NT2/D1 (cell line): ENCODE measurements around the gene CDC14A.

ENCODE experiments used
- DNase-seq: peaks from one replicate; pipeline ENCODE4 v3.0.0-alpha.2; 2011; ENCODE audit warnings: low read depth, low spot score
- H3K27me3 ChIP-seq: 2 replicates; pipeline ENCODE4 v1.6.0; 2011; ENCODE audit warnings: mild to moderate bottlenecking; ENCODE audit not compliant: insufficient read length, insufficient read depth
- H3K36me3 ChIP-seq: 2 replicates; pipeline ENCODE4 v1.6.1; 2011; ENCODE audit warnings: mild to moderate bottlenecking, low read length, mixed read lengths; ENCODE audit not compliant: insufficient read depth, insufficient read length
- H3K4me1 ChIP-seq: 2 replicates; pipeline ENCODE4 v1.5.1; 2011; ENCODE audit not compliant: insufficient read depth, insufficient read length
- H3K4me3 ChIP-seq: 2 replicates; pipeline ENCODE4 v1.5.1; 2011; ENCODE audit warnings: low read depth; ENCODE audit not compliant: insufficient read length
- H3K9ac ChIP-seq: 2 replicates; pipeline ENCODE4 v1.6.0; 2011; ENCODE audit warnings: low read depth; ENCODE audit not compliant: insufficient read length
- H3K9me3 ChIP-seq: 2 replicates; pipeline ENCODE4 v1.5.1; 2011; ENCODE audit warnings: mild to moderate bottlenecking, low read length; ENCODE audit not compliant: insufficient read depth
- SUZ12 ChIP-seq: IDR thresholded peaks from 2 replicates; pipeline ENCODE4 v1.6.1; 2011; ENCODE audit not compliant: insufficient read length, insufficient read depth; ENCODE audit errors: extremely low read depth
- YY1 ChIP-seq: IDR thresholded peaks from 2 replicates; pipeline ENCODE4 v1.6.1; 2011; ENCODE audit not compliant: insufficient read length, insufficient read depth
- ZNF274 ChIP-seq: IDR thresholded peaks from 2 replicates; pipeline ENCODE4 v1.6.1; 2011; ENCODE audit warnings: mild to moderate bottlenecking, low read depth, low read length

Gene CDC14A

DNA sequence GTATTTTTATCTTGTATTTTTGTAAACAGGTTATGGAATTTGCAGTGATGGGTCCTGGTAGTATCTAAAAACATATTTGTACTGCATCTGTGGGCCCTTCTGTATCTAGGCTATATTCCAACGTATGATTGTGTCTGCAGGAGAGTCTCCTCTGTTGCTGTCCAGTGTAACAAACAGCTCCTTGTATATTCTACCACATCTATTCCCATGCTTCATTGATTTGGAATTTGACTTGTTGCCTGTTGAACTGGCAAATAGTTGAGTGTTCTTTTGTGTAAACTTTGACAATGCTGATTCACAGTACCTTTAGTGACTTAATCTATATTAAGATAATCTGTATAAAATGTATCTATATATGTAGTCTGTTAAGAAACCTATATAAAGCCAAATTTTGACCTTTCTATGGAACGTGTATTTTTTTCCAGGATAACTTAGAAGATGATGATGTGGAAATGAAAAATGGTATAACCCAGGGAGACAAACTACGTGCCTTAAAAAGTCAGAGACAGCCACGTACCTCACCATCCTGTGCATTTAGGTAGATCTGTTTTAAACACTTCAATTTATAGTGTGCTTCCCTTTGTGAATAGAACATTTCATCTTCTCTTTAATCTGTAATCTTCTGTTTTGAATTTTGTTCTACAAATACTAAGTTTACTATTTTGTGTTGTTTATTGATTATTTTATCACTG is 142.2 kb downstream of the CDC14A start:
- Histone ChIP-seq H3K36me3 (peaks cover 24% of the 10 kb centered on the region), H3K9me3 (no peaks in the 10 kb centered on the region), H3K4me1 (no peaks in the 10 kb centered on the region), H3K27me3 (no peaks in the 10 kb centered on the region), H3K4me3 (no peak overlapping the region), H3K9ac (no peak overlapping the region)
- TF ChIP-seq ZNF274 = no peak
- TF ChIP-seq YY1 = no peak
- TF ChIP-seq SUZ12 = no peak
- DNase-seq = no peak

DNA sequence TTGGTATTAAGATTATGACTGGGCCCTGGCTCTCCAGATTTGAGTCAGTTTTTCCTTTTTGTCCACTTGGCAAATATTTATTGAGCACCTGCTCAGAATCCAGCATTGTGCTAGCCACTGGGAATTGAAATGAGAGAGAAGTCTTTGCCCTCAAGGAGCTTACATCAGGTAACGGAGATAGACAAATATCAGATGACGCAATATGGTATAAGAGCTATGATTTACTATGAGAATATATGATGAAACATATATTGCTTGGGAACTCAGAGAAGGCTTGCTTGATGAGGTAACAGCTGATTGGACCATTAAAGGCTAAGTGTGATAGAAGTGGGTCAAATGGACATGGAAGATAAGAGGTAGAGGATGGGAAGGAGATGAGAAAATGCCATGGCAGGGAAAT is 144.6 kb downstream of the CDC14A start:
- Histone ChIP-seq H3K9ac (no peak overlapping the region), H3K27me3 (no peaks in the 10 kb centered on the region), H3K9me3 (no peaks in the 10 kb centered on the region), H3K36me3 (peaks cover 33% of the 10 kb centered on the region), H3K4me3 (no peak overlapping the region), H3K4me1 (no peaks in the 10 kb centered on the region)
- TF ChIP-seq YY1 (no peak), ZNF274 (no peak), SUZ12 (no peak)
- no peak for DNase-seq

DNA sequence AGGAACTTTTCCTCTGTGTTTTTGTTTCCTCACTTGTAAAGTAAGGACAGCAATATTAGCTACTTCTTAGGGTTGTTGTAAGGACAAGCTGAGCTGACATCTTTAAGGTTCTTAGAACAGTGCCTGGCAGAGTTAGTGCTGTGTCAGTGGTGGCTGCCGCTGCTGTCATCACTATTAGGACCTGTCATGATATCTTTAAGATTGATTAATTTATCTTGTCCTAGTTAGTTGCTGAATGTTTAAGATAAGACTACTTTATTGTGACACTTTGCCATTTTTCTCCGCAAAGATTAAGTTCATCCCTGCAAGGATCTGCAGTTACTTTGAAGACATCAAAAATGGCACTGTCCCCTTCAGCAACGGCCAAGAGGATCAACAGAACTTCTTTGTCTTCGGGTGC is 145.5 kb downstream of the CDC14A start:
- Histone ChIP-seq H3K27me3 (no peaks in the 10 kb centered on the region), H3K4me1 (no peaks in the 10 kb centered on the region), H3K9me3 (no peaks in the 10 kb centered on the region), H3K4me3 (no peak overlapping the region), H3K36me3 (peaks cover 33% of the 10 kb centered on the region), H3K9ac (no peak overlapping the region)
- no peak for DNase-seq
- TF ChIP-seq ZNF274 (no peak), SUZ12 (no peak)

DNA sequence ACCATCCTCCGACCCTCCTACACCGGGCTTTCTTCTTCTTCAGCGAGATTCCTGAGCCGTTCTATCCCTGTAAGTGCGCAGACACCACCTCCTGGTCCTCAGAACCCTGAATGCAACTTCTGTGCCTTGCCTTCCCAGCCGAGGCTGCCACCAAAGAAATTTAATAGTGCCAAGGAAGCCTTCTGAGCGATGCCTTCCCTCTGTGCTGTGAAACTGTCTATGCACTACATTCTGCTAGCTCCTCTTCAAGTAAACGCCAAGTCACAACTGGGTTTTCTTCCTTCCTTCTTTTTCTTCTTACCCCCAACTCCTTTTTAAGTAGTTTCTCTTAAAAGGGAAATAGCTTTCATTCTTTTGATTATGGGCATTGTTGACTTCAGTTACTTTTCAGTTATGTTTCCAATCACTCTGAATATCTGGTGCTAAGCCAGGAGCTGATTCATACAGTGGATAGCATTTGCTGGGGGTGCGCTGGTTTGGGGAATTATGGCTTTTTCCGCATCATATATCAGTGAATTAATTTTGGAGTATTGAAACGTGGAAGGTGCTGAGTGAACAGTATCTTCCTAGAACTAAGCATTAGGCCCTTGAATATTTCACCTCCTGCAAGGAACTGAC is 147.0 kb downstream of the CDC14A start:
- peaks cover 33% of the 10 kb centered on the region for H3K36me3 ChIP-seq
- DNase-seq = no peak
- H3K4me1 ChIP-seq = no peaks in the 10 kb centered on the region

DNA sequence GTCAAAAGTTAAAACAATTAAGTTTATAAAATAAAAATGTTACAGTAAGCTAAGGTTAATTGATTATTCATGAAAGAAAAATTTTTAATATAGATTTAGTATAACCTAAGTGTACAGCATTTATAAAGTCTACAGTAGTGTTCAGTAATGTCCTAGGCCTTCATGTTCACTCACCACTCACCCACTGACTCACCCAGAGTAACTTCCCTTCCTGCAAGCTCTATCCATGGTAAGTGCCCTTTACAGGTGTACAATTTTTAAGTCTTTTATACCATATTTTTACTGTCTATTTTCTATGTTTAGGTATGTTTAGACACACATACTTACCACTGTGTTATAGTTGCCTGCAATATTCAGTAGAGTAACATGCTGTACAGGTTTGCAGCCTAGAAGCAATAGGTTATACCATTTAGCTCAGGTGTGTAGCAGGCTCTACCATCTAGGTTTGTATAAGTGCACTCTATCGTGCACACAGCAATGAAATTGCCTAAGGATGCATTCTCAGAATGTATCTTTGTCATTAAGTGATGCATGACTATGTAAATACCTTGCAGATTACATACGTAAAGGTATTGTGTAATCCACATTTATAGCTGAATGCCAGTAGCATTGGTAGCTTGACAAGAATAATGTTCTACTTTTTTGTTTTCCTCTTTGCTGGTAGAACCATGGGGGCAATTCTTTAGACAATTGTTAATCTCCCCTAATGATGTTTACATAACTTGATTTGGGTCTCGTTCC is 149.9 kb downstream of the CDC14A start:
- TF ChIP-seq SUZ12 (no peak), ZNF274 (no peak), YY1 (no peak)
- Histone ChIP-seq H3K9ac (no peak overlapping the region), H3K36me3 (peaks cover 36% of the 10 kb centered on the region)

More for the DNA sequence above, 147.0 kb downstream of the CDC14A start:
- Histone ChIP-seq H3K27me3 (no peaks in the 10 kb centered on the region), H3K4me3 (no peak overlapping the region), H3K9ac (no peak overlapping the region), H3K9me3 (no peaks in the 10 kb centered on the region)
- TF ChIP-seq ZNF274 (no peak), SUZ12 (no peak), YY1 (no peak)

DNA sequence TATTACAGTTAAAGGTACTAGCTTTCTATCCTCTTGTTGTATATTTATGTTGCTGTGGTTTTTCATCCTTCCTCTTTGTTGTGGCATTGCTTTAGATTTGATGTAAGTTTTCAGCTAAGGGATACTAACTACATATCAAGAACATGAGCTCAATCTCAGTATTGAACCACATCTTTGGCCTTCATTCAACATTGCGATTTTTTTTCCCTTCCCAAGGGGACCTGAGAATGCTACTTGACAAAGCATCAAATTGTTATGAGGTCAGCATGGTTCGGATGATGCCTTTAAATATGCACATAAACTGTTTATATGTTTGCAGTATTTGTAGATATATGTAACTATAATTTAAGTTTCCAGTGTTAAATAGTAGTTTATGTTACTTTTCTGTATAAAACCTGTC is 153.9 kb downstream of the CDC14A start:
- H3K4me3 ChIP-seq = no peak overlapping the region
- TF ChIP-seq YY1 = no peak
- TF ChIP-seq SUZ12 = no peak
- no peak for TF ChIP-seq ZNF274
- no peaks in the 10 kb centered on the region for H3K4me1 ChIP-seq
- peaks cover 12% of the 10 kb centered on the region for H3K36me3 ChIP-seq
- no peak overlapping the region for H3K9ac ChIP-seq
- no peak for DNase-seq
- H3K27me3 ChIP-seq = no peaks in the 10 kb centered on the region
- no peaks in the 10 kb centered on the region for H3K9me3 ChIP-seq

More for the DNA sequence above, 149.9 kb downstream of the CDC14A start:
- Histone ChIP-seq H3K9me3 (no peaks in the 10 kb centered on the region), H3K4me3 (no peak overlapping the region), H3K27me3 (no peaks in the 10 kb centered on the region), H3K4me1 (no peaks in the 10 kb centered on the region)
- no peak for DNase-seq

DNA sequence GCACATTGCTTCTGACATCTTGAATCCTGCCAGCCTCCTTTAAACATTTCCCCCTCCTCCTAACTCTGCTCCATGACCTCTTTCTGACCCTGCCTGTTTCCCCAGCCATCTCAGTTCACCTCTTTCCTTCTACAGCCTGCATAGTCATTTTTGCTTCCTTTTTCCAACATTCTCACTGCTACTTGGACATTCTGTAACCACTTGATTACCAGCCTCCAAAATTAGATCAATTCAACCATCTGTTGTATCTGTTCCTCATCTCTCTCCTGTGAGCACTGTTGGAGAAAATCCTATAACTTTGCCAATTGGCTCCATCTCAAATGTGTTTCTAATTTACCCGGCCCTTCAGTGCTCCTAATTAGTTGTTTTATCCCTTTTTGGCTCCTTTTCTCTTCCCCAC is 158.1 kb downstream of the CDC14A start:
- H3K4me3 ChIP-seq = no peak overlapping the region
- H3K36me3 ChIP-seq = peaks cover 6% of the 10 kb centered on the region

More for the DNA sequence above, 158.1 kb downstream of the CDC14A start:
- H3K9ac ChIP-seq = no peak overlapping the region
- no peaks in the 10 kb centered on the region for H3K27me3 ChIP-seq
- no peaks in the 10 kb centered on the region for H3K4me1 ChIP-seq
- no peaks in the 10 kb centered on the region for H3K9me3 ChIP-seq
- TF ChIP-seq YY1 (no peak), ZNF274 (no peak), SUZ12 (no peak)
- DNase-seq = no peak
